Gastrocnemius medialis (tissue), 4 donors: ENCODE measurements around the gene ARHGEF4. TPM values are rescaled to one million over a fixed set of nuclear protein-coding genes. Genes with fewer than 3 reads are reported as not detected.
A peak's percentile ranks its signal among the peaks of the same experiment; 100 is the strongest.
"Not testable (repeated sequence)": the region's sequence is repeated elsewhere in the genome, so short reads cannot be mapped to it uniquely, and the experiment has no call there.

ENCODE experiments used
- ATAC-seq, 2 donors: fragments of 150-250 bp; one replicate each; pipeline ENCODE4 v1.9.1; 2016
- DNase-seq, 2 donors: peaks; one replicate each; pipeline ENCODE4 v3.0.0-alpha.2; 2019
- H3K27ac ChIP-seq, 4 donors: fragments of 200-600 bp; sonication (generic); 1 replicate in 1 of 4; 2 replicates in 3 of 4; pipeline ENCODE4 v1.5.1; 2016 to 2018; ENCODE audit warnings: mild to moderate bottlenecking in 2 of 4, moderate library complexity in 1 of 4
- H3K27me3 ChIP-seq, 3 donors: fragments of 200-600 bp; sonication (generic) in 2 of 3; 1 replicate in 1 of 3; 2 replicates in 2 of 3; pipeline versions ENCODE4 v1.5.1 to v1.6.0; 2016 to 2019; ENCODE audit warnings: mild to moderate bottlenecking in 1 of 3, moderate library complexity in 1 of 3
- H3K36me3 ChIP-seq, 2 donors: fragments of 200-600 bp; sonication (generic) in 1 of 2; one replicate each; pipeline ENCODE4 v1.5.1; 2017 to 2018
- H3K4me1 ChIP-seq, 2 donors: fragments of 200-600 bp; sonication (generic) in 1 of 2; one replicate each; pipeline ENCODE4 v1.5.1; 2016 to 2017; ENCODE audit warnings: mild to moderate bottlenecking in 2 of 2
- H3K4me3 ChIP-seq, 4 donors: fragments of 200-600 bp; sonication (generic) in 3 of 4; 1 replicate in 1 of 4; 2 replicates in 3 of 4; pipeline ENCODE4 v1.5.1; 2016 to 2019; ENCODE audit warnings: mild to moderate bottlenecking in 2 of 4
- H3K9me3 ChIP-seq, 3 donors: fragments of 200-600 bp; sonication (generic) in 2 of 3; 1 replicate in 1 of 3; 2 replicates in 2 of 3; pipeline ENCODE4 v1.5.1; 2016 to 2019
- CTCF ChIP-seq, 5 experiments: fragments of 450-650 bp in 3 of 5; fragments of 200-600 bp in 2 of 5; sonication (generic) in 2 of 5; IDR thresholded peaks in 4 of 5; conservative IDR thresholded peaks in 1 of 5; 1 replicate in 4 of 5; 2 replicates in 1 of 5; pipeline ENCODE4 v1.5.1; 2016 to 2019; ENCODE audit warnings: antibody characterized with exemption in 5 of 5, mild to moderate bottlenecking in 3 of 5, moderate library complexity in 3 of 5
- POLR2A ChIP-seq, 2 donors: fragments of 450-650 bp; IDR thresholded peaks; one replicate each; pipeline ENCODE4 v1.6.1; 2017; ENCODE audit warnings: antibody characterized with exemption in 2 of 2, mild to moderate bottlenecking in 2 of 2, moderate library complexity in 2 of 2
- in situ Hi-C, 4 donors: fragments of 200-750 bp; cut with MboI; loops; one replicate each; pipeline versions ENCODE4 v1.15.0 to v1.8.0; 2017; ENCODE audit warnings: low sequenced_read_pairs in 4 of 4
- intact Hi-C: fragments of 100-400 bp; cut with DNase I; formaldehyde crosslinking; loops from one replicate; pipeline ENCODE4 v1.15.1; 2023; ENCODE audit warnings: low total_unique reads
- total RNA-seq, 4 donors: library from RNA; depleted of rRNA; stranded (reverse); fragments of >200 nt; gene quantifications; one replicate each; pipeline versions ENCODE4 v1.1.0 to v1.2.3, GENCODE V29; 2016

The ARHGEF4 gene
- total RNA-seq, 4 donors from 2014 or later = 1.0 to 14.8 (median 5.1) TPM

- TF ChIP-seq CTCF (IDR thresholded peaks at IDR 0.05 in 4 of 5, conservative IDR thresholded peaks at IDR 0.05 in 1 of 5) = no peak
- no peak for TF ChIP-seq POLR2A (IDR thresholded peaks at IDR 0.05)
- H3K27me3 ChIP-seq = no peaks in the 10 kb centered on the region
- in situ Hi-C loops (loop anchor here in 1 of 4 donors (25.0 kb wide), 1 partner anchor 714 kb away; the partner anchor contains the start of gene PTPN18), intact Hi-C loops (no loop called here)
- H3K27ac ChIP-seq = peak overlapping the region; percentile 64 to 80 (median 70)
- no peak overlapping the region for H3K4me3 ChIP-seq
- no peaks in the 10 kb centered on the region for H3K9me3 ChIP-seq
- ATAC-seq (peak in 1 of 2 donors; percentile 11), DNase-seq (no peak)
- peaks cover 0 to 27% of the 10 kb centered on the region in 2 donors for H3K36me3 ChIP-seq
- peaks cover 50 to 59% of the 10 kb centered on the region in 2 donors for H3K4me1 ChIP-seq
Observed at GRCh38 chr2:131076707-131077106, 240.0 kb downstream of the ARHGEF4 start.

- ATAC-seq = peak; percentile 52 to 78
- Histone ChIP-seq H3K27me3 (no peaks in the 10 kb centered on the region), H3K27ac (peak overlapping the region; percentile 64 to 80 (median 70)), H3K36me3 (peaks cover 0 to 33% of the 10 kb centered on the region in 2 donors), H3K4me1 (peaks cover 53 to 63% of the 10 kb centered on the region in 2 donors), H3K9me3 (no peaks in the 10 kb centered on the region), H3K4me3 (no peak overlapping the region)
- intact Hi-C loops (no loop called here), in situ Hi-C loops (loop anchor here in 1 of 4 donors (25.0 kb wide), 1 partner anchor 715 kb away; the partner anchor contains the start of gene PTPN18)
- DNase-seq = peak; percentile 47 to 53
- TF ChIP-seq POLR2A (IDR thresholded peaks at IDR 0.05) = no peak
- TF ChIP-seq CTCF (IDR thresholded peaks at IDR 0.05 in 4 of 5, conservative IDR thresholded peaks at IDR 0.05 in 1 of 5) = no peak
Observed at GRCh38 chr2:131077182-131077846, 240.6 kb downstream of the ARHGEF4 start.

- Histone ChIP-seq H3K9me3 (no peaks in the 10 kb centered on the region), H3K4me3 (no peak overlapping the region), H3K36me3 (peaks cover 0 to 34% of the 10 kb centered on the region in 2 donors), H3K27ac (peak overlapping the region; percentile 64 to 80 (median 70)), H3K27me3 (no peaks in the 10 kb centered on the region), H3K4me1 (peaks cover 60 to 69% of the 10 kb centered on the region in 2 donors)
- in situ Hi-C loops = loop anchor here in 1 of 4 donors (25.0 kb wide), 1 partner anchor 716 kb away; the partner anchor contains the start of gene PTPN18
- ATAC-seq (peak in 1 of 2 donors; percentile 12), DNase-seq (no peak)
- intact Hi-C loops = no loop called here
- TF ChIP-seq POLR2A (IDR thresholded peaks at IDR 0.05) (no peak), CTCF (IDR thresholded peaks at IDR 0.05 in 4 of 5, conservative IDR thresholded peaks at IDR 0.05 in 1 of 5) (no peak)
Observed at GRCh38 chr2:131077966-131078365, 241.3 kb downstream of the ARHGEF4 start.

- DNase-seq, intact Hi-C loops, H3K9me3 ChIP-seq, H3K27me3 ChIP-seq, ATAC-seq, H3K4me3 ChIP-seq: not testable (repeated sequence)
- Histone ChIP-seq H3K4me1 (peaks cover 58 to 67% of the 10 kb centered on the region in 2 donors), H3K27ac (peak overlapping the region; percentile 64 to 80 (median 70)), H3K36me3 (peaks cover 0 to 34% of the 10 kb centered on the region in 2 donors)
- in situ Hi-C loops = loop anchor here in 1 of 4 donors (25.0 kb wide), 1 partner anchor 718 kb away; the partner anchor contains the start of gene PTPN18
Observed at GRCh38 chr2:131079931-131080330, 243.2 kb downstream of the ARHGEF4 start.

GRCh38 chr2:131081190-131081589 lies 244.5 kb downstream of the ARHGEF4 start:
- H3K27ac ChIP-seq = peak overlapping the region; percentile 47 to 80 (median 62)
- no peak overlapping the region for H3K4me3 ChIP-seq
- no peaks in the 10 kb centered on the region for H3K9me3 ChIP-seq
- in situ Hi-C loops (loop anchor here in 1 of 4 donors (25.0 kb wide), 1 partner anchor 719 kb away; the partner anchor contains the start of gene PTPN18), intact Hi-C loops (no loop called here)
- H3K27me3 ChIP-seq = no peaks in the 10 kb centered on the region
- H3K4me1 ChIP-seq = peaks cover 56 to 66% of the 10 kb centered on the region in 2 donors
- peaks cover 0 to 28% of the 10 kb centered on the region in 2 donors for H3K36me3 ChIP-seq
- TF ChIP-seq POLR2A (IDR thresholded peaks at IDR 0.05) (no peak), CTCF (IDR thresholded peaks at IDR 0.05 in 4 of 5, conservative IDR thresholded peaks at IDR 0.05 in 1 of 5) (no peak)
- ATAC-seq (no peak), DNase-seq (no peak)
